ENCODE results near the gene DMRTC2. TPM values are rescaled to one million over a fixed set of nuclear protein-coding genes. Genes with fewer than 3 reads are reported as not detected.

Gene DMRTC2
- total RNA-seq, 1 experiment from 2014 or later = not detected

DNA sequence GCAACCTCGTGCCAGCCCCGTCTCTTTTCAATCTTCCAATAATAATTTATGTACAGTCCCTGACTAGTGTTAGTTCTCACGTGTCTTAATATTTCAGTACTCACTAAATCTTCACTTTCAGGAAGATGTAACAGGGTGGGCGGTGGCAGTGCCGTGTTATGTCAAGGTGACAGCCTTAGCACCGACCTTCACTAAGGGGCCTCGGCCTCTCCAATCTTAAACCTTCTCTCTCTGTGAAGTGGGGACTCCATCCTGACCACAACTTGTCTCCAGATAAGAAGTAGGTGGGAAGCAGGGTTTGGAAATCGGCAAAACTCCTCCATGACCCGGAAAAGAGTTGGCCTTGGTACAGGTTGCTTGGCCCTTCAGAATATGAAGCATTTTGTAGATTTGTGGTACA is 17.0 kb downstream of the DMRTC2 start (continued):
- TF ChIP-seq NFYB (CRISPR knock-in tag; conservative IDR thresholded peaks at IDR 0.05; ENCODE audit: low read depth) = no peak
- TF ChIP-seq, protein P1, sequence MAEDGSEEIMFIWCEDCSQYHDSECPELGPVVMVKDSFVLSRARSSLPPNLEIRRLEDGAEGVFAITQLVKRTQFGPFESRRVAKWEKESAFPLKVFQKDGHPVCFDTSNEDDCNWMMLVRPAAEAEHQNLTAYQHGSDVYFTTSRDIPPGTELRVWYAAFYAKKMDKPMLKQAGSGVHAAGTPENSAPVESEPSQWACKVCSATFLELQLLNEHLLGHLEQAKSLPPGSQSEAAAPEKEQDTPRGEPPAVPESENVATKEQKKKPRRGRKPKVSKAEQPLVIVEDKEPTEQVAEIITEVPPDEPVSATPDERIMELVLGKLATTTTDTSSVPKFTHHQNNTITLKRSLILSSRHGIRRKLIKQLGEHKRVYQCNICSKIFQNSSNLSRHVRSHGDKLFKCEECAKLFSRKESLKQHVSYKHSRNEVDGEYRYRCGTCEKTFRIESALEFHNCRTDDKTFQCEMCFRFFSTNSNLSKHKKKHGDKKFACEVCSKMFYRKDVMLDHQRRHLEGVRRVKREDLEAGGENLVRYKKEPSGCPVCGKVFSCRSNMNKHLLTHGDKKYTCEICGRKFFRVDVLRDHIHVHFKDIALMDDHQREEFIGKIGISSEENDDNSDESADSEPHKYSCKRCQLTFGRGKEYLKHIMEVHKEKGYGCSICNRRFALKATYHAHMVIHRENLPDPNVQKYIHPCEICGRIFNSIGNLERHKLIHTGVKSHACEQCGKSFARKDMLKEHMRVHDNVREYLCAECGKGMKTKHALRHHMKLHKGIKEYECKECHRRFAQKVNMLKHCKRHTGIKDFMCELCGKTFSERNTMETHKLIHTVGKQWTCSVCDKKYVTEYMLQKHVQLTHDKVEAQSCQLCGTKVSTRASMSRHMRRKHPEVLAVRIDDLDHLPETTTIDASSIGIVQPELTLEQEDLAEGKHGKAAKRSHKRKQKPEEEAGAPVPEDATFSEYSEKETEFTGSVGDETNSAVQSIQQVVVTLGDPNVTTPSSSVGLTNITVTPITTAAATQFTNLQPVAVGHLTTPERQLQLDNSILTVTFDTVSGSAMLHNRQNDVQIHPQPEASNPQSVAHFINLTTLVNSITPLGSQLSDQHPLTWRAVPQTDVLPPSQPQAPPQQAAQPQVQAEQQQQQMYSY (CRISPR knock-in tag; IDR thresholded peaks at IDR 0.05) = no peak
- TF ChIP-seq, protein P2, sequence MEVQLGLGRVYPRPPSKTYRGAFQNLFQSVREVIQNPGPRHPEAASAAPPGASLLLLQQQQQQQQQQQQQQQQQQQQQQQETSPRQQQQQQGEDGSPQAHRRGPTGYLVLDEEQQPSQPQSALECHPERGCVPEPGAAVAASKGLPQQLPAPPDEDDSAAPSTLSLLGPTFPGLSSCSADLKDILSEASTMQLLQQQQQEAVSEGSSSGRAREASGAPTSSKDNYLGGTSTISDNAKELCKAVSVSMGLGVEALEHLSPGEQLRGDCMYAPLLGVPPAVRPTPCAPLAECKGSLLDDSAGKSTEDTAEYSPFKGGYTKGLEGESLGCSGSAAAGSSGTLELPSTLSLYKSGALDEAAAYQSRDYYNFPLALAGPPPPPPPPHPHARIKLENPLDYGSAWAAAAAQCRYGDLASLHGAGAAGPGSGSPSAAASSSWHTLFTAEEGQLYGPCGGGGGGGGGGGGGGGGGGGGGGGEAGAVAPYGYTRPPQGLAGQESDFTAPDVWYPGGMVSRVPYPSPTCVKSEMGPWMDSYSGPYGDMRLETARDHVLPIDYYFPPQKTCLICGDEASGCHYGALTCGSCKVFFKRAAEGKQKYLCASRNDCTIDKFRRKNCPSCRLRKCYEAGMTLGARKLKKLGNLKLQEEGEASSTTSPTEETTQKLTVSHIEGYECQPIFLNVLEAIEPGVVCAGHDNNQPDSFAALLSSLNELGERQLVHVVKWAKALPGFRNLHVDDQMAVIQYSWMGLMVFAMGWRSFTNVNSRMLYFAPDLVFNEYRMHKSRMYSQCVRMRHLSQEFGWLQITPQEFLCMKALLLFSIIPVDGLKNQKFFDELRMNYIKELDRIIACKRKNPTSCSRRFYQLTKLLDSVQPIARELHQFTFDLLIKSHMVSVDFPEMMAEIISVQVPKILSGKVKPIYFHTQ (CRISPR knock-in tag; IDR thresholded peaks at IDR 0.05) = no peak

DNA sequence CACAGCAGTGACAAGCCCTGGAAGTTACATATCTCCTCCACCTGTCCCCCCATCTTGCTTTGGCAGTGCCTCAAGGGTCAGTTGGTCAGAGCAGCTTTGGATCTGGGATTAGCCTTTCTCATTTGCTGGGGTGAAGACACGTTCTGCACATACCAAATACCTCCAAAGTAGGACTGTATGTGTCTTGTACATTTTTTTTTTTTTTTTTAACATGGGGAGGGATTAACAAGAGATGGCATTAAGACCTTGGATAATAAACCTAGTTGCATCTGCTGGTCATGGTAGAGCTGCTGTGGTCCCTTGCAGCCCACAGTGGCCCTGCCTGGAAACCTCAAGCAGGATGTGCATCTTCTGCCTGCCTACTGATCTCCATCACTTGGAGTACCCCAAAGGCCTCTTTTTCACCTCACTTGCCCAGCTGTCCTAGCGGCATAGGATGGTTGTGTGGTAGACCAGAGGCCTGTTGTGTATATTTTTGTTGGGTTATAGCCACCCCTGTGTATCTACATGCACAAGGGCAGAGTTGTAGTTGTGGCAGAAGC is 17.7 kb downstream of the DMRTC2 start:
- Mint-ChIP-seq H3K27me3 (ENCODE audit: low read depth) (peaks cover under 1% of the 10 kb centered on the region; the same call in 1 of the 2 replicates), H3K36me3 (peaks cover 58% of the 10 kb centered on the region), H3K4me1 (peaks cover 51% of the 10 kb centered on the region), H3K27ac (peak overlapping the region; percentile 92), H3K4me3 (peak overlapping the region; percentile 94), H3K9me3 (no peaks in the 10 kb centered on the region)
- ChIA-PET CTCF (interaction anchor here (1.3 kb wide), 1 partner anchor 11 kb away, joined by 3 read pairs; no protein-coding TSS in a partner anchor), POLR2A (interaction anchor here (1.9 kb wide), 1 partner anchor 10 kb away, joined by 7 read pairs; no protein-coding TSS in a partner anchor)
- ATAC-seq (no peak), DNase-seq (ENCODE audit: low spot score) (no peak)
- TF ChIP-seq GABPB1 (CRISPR knock-in tag; IDR thresholded peaks at IDR 0.05) (no peak), NFYB (CRISPR knock-in tag; conservative IDR thresholded peaks at IDR 0.05; ENCODE audit: low read depth) (no peak), RELA (CRISPR knock-in tag; IDR thresholded peaks at IDR 0.05; ENCODE audit: borderline replicate concordance) (no peak), FOXP1 (CRISPR knock-in tag; IDR thresholded peaks at IDR 0.05; ENCODE audit: borderline replicate concordance) (no peak), SOX15 (CRISPR knock-in tag; IDR thresholded peaks at IDR 0.05) (no peak)
- TF ChIP-seq, protein P3, sequence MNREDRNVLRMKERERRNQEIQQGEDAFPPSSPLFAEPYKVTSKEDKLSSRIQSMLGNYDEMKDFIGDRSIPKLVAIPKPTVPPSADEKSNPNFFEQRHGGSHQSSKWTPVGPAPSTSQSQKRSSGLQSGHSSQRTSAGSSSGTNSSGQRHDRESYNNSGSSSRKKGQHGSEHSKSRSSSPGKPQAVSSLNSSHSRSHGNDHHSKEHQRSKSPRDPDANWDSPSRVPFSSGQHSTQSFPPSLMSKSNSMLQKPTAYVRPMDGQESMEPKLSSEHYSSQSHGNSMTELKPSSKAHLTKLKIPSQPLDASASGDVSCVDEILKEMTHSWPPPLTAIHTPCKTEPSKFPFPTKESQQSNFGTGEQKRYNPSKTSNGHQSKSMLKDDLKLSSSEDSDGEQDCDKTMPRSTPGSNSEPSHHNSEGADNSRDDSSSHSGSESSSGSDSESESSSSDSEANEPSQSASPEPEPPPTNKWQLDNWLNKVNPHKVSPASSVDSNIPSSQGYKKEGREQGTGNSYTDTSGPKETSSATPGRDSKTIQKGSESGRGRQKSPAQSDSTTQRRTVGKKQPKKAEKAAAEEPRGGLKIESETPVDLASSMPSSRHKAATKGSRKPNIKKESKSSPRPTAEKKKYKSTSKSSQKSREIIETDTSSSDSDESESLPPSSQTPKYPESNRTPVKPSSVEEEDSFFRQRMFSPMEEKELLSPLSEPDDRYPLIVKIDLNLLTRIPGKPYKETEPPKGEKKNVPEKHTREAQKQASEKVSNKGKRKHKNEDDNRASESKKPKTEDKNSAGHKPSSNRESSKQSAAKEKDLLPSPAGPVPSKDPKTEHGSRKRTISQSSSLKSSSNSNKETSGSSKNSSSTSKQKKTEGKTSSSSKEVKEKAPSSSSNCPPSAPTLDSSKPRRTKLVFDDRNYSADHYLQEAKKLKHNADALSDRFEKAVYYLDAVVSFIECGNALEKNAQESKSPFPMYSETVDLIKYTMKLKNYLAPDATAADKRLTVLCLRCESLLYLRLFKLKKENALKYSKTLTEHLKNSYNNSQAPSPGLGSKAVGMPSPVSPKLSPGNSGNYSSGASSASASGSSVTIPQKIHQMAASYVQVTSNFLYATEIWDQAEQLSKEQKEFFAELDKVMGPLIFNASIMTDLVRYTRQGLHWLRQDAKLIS (CRISPR knock-in tag; IDR thresholded peaks at IDR 0.05; ENCODE audit: borderline replicate concordance) = no peak
- TF ChIP-seq, protein P1 (CRISPR knock-in tag; IDR thresholded peaks at IDR 0.05) = no peak
